Testis (tissue), 3 donors: ENCODE data around the gene APOBEC3A. TPM values are rescaled to one million over a fixed set of nuclear protein-coding genes. Genes with fewer than 3 reads are reported as not detected.
"Not testable (repeated sequence)": the region's sequence is repeated elsewhere in the genome, so short reads cannot be mapped to it uniquely, and the experiment has no call there.

Experiments used
- DNase-seq: peaks from one replicate; pipeline ENCODE4 v3.0.0-alpha.2; 2019
- H3K27ac ChIP-seq, 2 donors: fragments of 200-600 bp; sonication (generic); one replicate each; pipeline ENCODE4 v1.5.1; 2019
- H3K27me3 ChIP-seq: fragments of 200-600 bp; sonication (generic); one replicate; pipeline ENCODE4 v1.5.1; 2019
- H3K36me3 ChIP-seq: fragments of 200-600 bp; sonication (generic); one replicate; pipeline ENCODE4 v1.5.1; 2017; ENCODE audit warnings: low read depth; ENCODE audit errors: missing control alignments
- H3K4me1 ChIP-seq: fragments of 200-600 bp; sonication (generic); one replicate; pipeline ENCODE4 v1.5.1; 2019
- H3K4me3 ChIP-seq, 2 donors: fragments of 200-600 bp; sonication (generic); one replicate each; pipeline ENCODE4 v1.5.1; 2017 to 2019
- H3K9me3 ChIP-seq: fragments of 200-600 bp; sonication (generic); one replicate; pipeline ENCODE4 v1.5.1; 2017
- POLR2A ChIP-seq: fragments of 450-650 bp; IDR thresholded peaks from one replicate; pipeline ENCODE4 v1.6.1; 2017; ENCODE audit warnings: antibody characterized with exemption, mild to moderate bottlenecking, moderate library complexity
- WGBS, 2 donors: methylation state at CpG; one replicate each; pipeline ENCODE4 v1.1.5; 2018; 5-methylcytosine and 5-hydroxymethylcytosine counted together
- intact Hi-C: fragments of 100-400 bp; cut with DNase I; formaldehyde crosslinking; loops from one replicate; pipeline ENCODE4 v1.15.1; 2023; ENCODE audit warnings: low total_unique reads
- polyA plus RNA-seq: library from polyadenylated mRNA; stranded (reverse); fragments of 350-450 nt; fragmentation: Illumina TruSeq; extraction: RNeasy Lipid Tissue Mini Kit (QIAGEN cat#74804); gene quantifications from one replicate; pipeline ENCODE4 v1.2.3, GENCODE V29; 2014; ENCODE audit warnings: low read depth, low replicate concordance; ENCODE audit not compliant: insufficient read depth
- total RNA-seq, 2 donors: library from RNA; depleted of rRNA; stranded (reverse); fragments of >200 nt; gene quantifications; one replicate each; pipeline ENCODE4 v1.2.3, GENCODE V29; 2016
- TF ChIP-seq, protein P1 (sequence below), 3 experiments: fragments of 450-650 bp in 2 of 3; fragments of 200-600 bp in 1 of 3; sonication (generic) in 1 of 3; IDR thresholded peaks; one replicate each; pipeline ENCODE4 v1.5.1; 2016 to 2019; ENCODE audit warnings: antibody characterized with exemption in 3 of 3, mild to moderate bottlenecking in 2 of 3, moderate library complexity in 1 of 3

APOBEC3A gene
- total and polyA plus RNA-seq, 3 donors from 2014 or later: 0.50 to 1.1 TPM; not detected in 1

GRCh38 chr22:38987171-38987895 is 29.9 kb downstream of the APOBEC3A start:
- no peak for TF ChIP-seq POLR2A
- TF ChIP-seq, protein P1, sequence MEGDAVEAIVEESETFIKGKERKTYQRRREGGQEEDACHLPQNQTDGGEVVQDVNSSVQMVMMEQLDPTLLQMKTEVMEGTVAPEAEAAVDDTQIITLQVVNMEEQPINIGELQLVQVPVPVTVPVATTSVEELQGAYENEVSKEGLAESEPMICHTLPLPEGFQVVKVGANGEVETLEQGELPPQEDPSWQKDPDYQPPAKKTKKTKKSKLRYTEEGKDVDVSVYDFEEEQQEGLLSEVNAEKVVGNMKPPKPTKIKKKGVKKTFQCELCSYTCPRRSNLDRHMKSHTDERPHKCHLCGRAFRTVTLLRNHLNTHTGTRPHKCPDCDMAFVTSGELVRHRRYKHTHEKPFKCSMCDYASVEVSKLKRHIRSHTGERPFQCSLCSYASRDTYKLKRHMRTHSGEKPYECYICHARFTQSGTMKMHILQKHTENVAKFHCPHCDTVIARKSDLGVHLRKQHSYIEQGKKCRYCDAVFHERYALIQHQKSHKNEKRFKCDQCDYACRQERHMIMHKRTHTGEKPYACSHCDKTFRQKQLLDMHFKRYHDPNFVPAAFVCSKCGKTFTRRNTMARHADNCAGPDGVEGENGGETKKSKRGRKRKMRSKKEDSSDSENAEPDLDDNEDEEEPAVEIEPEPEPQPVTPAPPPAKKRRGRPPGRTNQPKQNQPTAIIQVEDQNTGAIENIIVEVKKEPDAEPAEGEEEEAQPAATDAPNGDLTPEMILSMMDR (IDR thresholded peaks at IDR 0.05): no peak
- no peak for DNase-seq
- peaks cover 8% of the 10 kb centered on the region for H3K4me1 ChIP-seq
- H3K27ac ChIP-seq: no peak overlapping the region
- no peaks in the 10 kb centered on the region for H3K9me3 ChIP-seq
- intact Hi-C loops: no loop called here
- H3K27me3 ChIP-seq: no peaks in the 10 kb centered on the region
- no peaks in the 10 kb centered on the region for H3K36me3 ChIP-seq
- no peak overlapping the region for H3K4me3 ChIP-seq
- WGBS, 2 donors: 61 to 78% methylated on average over 8 of the region's 8 CpGs

- Histone ChIP-seq H3K9me3 (no peaks in the 10 kb centered on the region), H3K27me3 (no peaks in the 10 kb centered on the region), H3K36me3 (no peaks in the 10 kb centered on the region), H3K4me1 (peaks cover 3% of the 10 kb centered on the region), H3K27ac (no peak overlapping the region), H3K4me3 (no peak overlapping the region)
- intact Hi-C loops: no loop called here
- 94 to 95% methylated on average over 6 of the region's 6 CpGs for whole genome bisulfite sequencing, 2 donors
- DNase-seq: no peak
- TF ChIP-seq, protein P1 (IDR thresholded peaks at IDR 0.05): no peak
- no peak for TF ChIP-seq POLR2A
These were observed 32.1 kb downstream of the APOBEC3A start for GRCh38 chr22:38989466-38989865.

DNA sequence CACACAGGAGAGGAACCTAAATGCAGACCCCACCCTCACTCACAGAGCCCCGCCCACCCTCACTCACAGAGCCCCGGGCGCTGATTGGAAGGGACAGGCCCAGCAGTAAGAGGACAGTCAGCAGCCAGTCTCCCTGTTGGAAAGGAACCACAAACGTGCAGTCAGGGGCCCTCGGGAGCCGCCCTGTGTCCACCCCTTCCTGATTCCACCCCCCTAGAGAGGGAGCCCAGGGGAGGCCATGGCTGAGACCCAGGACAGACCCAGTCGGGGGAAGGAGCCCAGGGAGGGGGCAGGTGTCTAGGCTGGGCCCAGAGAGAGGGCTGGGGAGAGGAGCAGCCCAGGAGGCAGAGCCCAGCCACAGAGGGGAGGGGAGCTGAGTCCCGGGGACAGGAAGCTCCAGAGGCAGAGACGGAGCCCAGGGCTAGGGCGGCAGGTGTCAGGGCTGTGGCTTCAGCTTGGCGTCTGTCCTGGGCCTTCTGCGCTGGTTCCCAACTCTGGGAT is 35.5 kb downstream of the APOBEC3A start:
- intact Hi-C loops, H3K4me3 ChIP-seq, H3K4me1 ChIP-seq, DNase-seq, H3K36me3 ChIP-seq, H3K27me3 ChIP-seq, H3K27ac ChIP-seq, H3K9me3 ChIP-seq: not testable (repeated sequence)
- WGBS, 2 donors: 53 to 69% methylated on average over 3 to 11 of the region's 12 CpGs

DNA sequence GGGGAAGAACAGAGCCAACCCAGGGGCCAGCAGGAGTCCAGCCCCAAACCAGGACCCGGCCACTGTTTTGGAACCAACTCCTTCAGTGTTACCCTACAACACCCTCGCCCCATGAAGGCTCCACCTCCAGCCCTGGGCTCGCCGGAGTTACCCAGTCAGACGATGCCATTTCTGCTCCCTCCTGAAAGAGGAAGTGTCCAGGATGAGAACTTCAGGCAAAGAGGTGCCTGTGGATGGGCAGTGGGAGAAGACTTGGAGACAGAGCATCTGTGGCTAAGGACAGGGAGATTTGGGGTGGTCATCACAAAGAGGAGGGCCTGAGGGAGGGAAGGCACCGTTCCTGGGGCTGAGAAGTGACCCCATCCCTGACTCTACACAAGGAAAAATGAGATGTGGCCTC is 38.7 kb downstream of the APOBEC3A start:
- Histone ChIP-seq H3K4me1 (no peaks in the 10 kb centered on the region), H3K27ac (no peak overlapping the region), H3K4me3 (no peak overlapping the region), H3K36me3 (no peaks in the 10 kb centered on the region), H3K27me3 (no peaks in the 10 kb centered on the region), H3K9me3 (no peaks in the 10 kb centered on the region)
- DNase-seq: no peak
- intact Hi-C loops: no loop called here
- TF ChIP-seq, protein P1 (IDR thresholded peaks at IDR 0.05): no peak
- no peak for TF ChIP-seq POLR2A
- 89 to 94% methylated on average over 4 to 6 of the region's 6 CpGs for WGBS, 2 donors

DNA sequence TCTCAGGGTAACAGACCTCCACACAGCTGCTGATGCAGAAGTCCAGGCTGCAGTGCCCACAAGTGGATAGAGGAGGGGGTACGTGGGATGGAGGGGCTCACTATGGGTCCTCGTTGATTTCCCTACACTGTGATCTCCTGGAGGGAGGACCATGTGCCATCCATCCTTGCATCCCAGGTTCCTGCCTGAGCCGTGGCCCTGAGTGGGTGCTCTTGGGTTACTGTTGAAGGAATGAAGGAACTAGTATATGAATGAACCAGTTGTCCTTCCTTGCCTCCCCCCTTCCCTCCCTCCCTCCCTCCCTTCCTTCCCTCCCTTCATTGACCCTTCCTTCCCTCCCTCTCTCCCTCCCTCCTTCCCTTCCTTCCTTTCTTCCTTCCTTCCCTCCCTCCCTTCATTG is 40.1 kb downstream of the APOBEC3A start:
- Histone ChIP-seq H3K4me3 (no peak overlapping the region), H3K36me3 (no peaks in the 10 kb centered on the region), H3K27ac (no peak overlapping the region), H3K27me3 (no peaks in the 10 kb centered on the region), H3K4me1 (no peaks in the 10 kb centered on the region), H3K9me3 (no peaks in the 10 kb centered on the region)
- TF ChIP-seq, protein P1 (IDR thresholded peaks at IDR 0.05): no peak
- TF ChIP-seq POLR2A: no peak
- 80 to 94% methylated on average over 2 to 3 of the region's 3 CpGs for whole genome bisulfite sequencing, 2 donors
- intact Hi-C loops: no loop called here
- DNase-seq: no peak
